ENCODE data around the gene TOX2.

- TF ChIP-seq CTCF (IDR thresholded peaks at IDR 0.05) (no peak), POLR2A (IDR thresholded peaks at IDR 0.05) (no peak)
These were observed 87.3 kb downstream of the TOX2 start for GRCh38 chr20:44001667-44002596.

Measured in thyroid gland (tissue), 4 donors.